Endothelial cell of umbilical vein (primary cell): ENCODE results near the gene KAT6B. TPM values are rescaled to one million over a fixed set of nuclear protein-coding genes. Genes with fewer than 3 reads are reported as not detected.

ENCODE experiments used
- BruUV-seq: library from RNA; stranded (reverse); fragments of 400-500 nt; replicated peaks from 2 replicates; lab custom pipeline; 2021; lab: Mats Ljungman, UMichigan
- CTCF ChIA-PET: fragments of 300-600, 350-600 bp; sonication (Branson Sonifier 250); formaldehyde crosslinking; loops from one replicate; lab custom pipeline; 2021; ENCODE audit warnings: antibody characterized with exemption, inconsistent platforms; lab: Charles Lee
- POLR2A ChIA-PET: fragments of 300-600, 350-600 bp; sonication (Branson Sonifier 250); formaldehyde crosslinking; loops from one replicate; lab custom pipeline; 2021; ENCODE audit warnings: antibody characterized with exemption, inconsistent platforms; lab: Charles Lee
- DNase-seq: peaks from one replicate; pipeline ENCODE4 v3.0.0-alpha.2; 2011; ENCODE audit warnings: low read depth, low spot score
- FAIRE-seq: peaks from 2 replicates; lab custom pipeline; 2011; peaks lifted over from hg19 to GRCh38; lab: Jason Lieb, UNC
- H2AFZ ChIP-seq: 2 replicates; pipeline ENCODE4 v1.6.0; 2012; ENCODE audit warnings: low read depth, low read length, control low read depth, inconsistent platforms
- H3K27ac ChIP-seq: 2 replicates; pipeline ENCODE4 v1.5.1; 2011; ENCODE audit warnings: low read depth, mild to moderate bottlenecking, control low read depth, low read length, moderate library complexity; ENCODE audit not compliant: insufficient read depth
- H3K27me3 ChIP-seq, 2 experiments: 2 replicates each; pipeline versions ENCODE4 v1.6.0 to v1.6.1; 2011; ENCODE audit warnings: low read length in 2 of 2, mixed read lengths in 1 of 2; ENCODE audit not compliant: control insufficient read depth in 2 of 2, insufficient read depth in 2 of 2
- H3K36me3 ChIP-seq, 2 experiments: 2 replicates in 1 of 2; 3 replicates in 1 of 2; pipeline ENCODE4 v1.5.1; 2011; ENCODE audit warnings: low read length in 2 of 2, mild to moderate bottlenecking in 1 of 2, moderate library complexity in 1 of 2; ENCODE audit not compliant: control insufficient read depth in 2 of 2, insufficient read depth in 2 of 2; ENCODE audit errors: extremely low read depth in 1 of 2
- H3K4me1 ChIP-seq: 3 replicates; pipeline ENCODE4 v1.5.1; 2011; ENCODE audit warnings: mild to moderate bottlenecking, low read length; ENCODE audit not compliant: control insufficient read depth, insufficient read depth; ENCODE audit errors: extremely low read depth
- H3K4me2 ChIP-seq: 2 replicates; pipeline ENCODE4 v1.6.1; 2011; ENCODE audit warnings: low read length, control low read depth, mixed read lengths; ENCODE audit not compliant: insufficient read depth
- H3K4me3 ChIP-seq, 3 experiments: fragments of 200-600 bp in 1 of 3; sonication (generic), shearing (Covaris generic) in 1 of 3; replicated peaks in 1 of 3; 2 replicates each; pipeline ENCODE4 v1.5.1; 2011 to 2016; ENCODE audit warnings: control low read depth in 3 of 3, low read length in 3 of 3, mild to moderate bottlenecking in 2 of 3, inconsistent platforms in 1 of 3, low read depth in 1 of 3, moderate library complexity in 1 of 3; ENCODE audit not compliant: insufficient read depth in 1 of 3
- H3K79me2 ChIP-seq: 2 replicates; pipeline ENCODE4 v1.6.0; 2012; ENCODE audit warnings: low read length, inconsistent platforms; ENCODE audit not compliant: control insufficient read depth, insufficient read depth
- H3K9ac ChIP-seq: replicated peaks from 2 replicates; pipeline ENCODE3; 2011; ENCODE audit warnings: low read length, control low read depth; ENCODE audit not compliant: insufficient read depth; ENCODE audit errors: extremely low read depth
- H3K9me1 ChIP-seq: replicated peaks from 3 replicates; pipeline ENCODE4 v1.6.0; 2011; ENCODE audit warnings: mild to moderate bottlenecking, low read length; ENCODE audit not compliant: control insufficient read depth, insufficient read depth; ENCODE audit errors: extremely low read depth
- H3K9me3 ChIP-seq: replicated peaks from 2 replicates; pipeline ENCODE4 v1.5.1; 2012; ENCODE audit warnings: low read length, inconsistent platforms; ENCODE audit not compliant: control insufficient read depth, insufficient read depth
- H4K20me1 ChIP-seq: replicated peaks from 2 replicates; pipeline ENCODE3; 2011; ENCODE audit warnings: mild to moderate bottlenecking, low read length; ENCODE audit not compliant: control insufficient read depth, insufficient read depth; ENCODE audit errors: extremely low read depth
- EZH2 ChIP-seq: IDR thresholded peaks from 2 replicates; pipeline ENCODE4 v1.6.1; 2012; ENCODE audit warnings: borderline replicate concordance, low read depth, mild to moderate bottlenecking, moderate library complexity, low read length, inconsistent platforms; ENCODE audit not compliant: severe bottlenecking
- FOS ChIP-seq: IDR thresholded peaks from 2 replicates; pipeline ENCODE4 v1.6.1; 2011; ENCODE audit warnings: mild to moderate bottlenecking, low read length, moderate library complexity, borderline replicate concordance; ENCODE audit not compliant: insufficient read depth
- MAX ChIP-seq: IDR thresholded peaks from 2 replicates; pipeline ENCODE4 v1.6.1; 2011; ENCODE audit not compliant: insufficient read depth, insufficient read length
- MYC ChIP-seq: IDR thresholded peaks from one replicate; pipeline ENCODE4 v1.6.1; 2011; ENCODE audit warnings: mild to moderate bottlenecking, low read depth, low read length
- POLR2A ChIP-seq: IDR thresholded peaks from 2 replicates; pipeline ENCODE4 v1.6.1; 2012; ENCODE audit warnings: low read depth, mild to moderate bottlenecking, control low read depth, low read length
- POLR2AphosphoS5 ChIP-seq: IDR thresholded peaks from 2 replicates; pipeline ENCODE4 v1.6.1; 2012; ENCODE audit warnings: low read depth, mild to moderate bottlenecking, control low read depth, low read length, moderate library complexity; ENCODE audit not compliant: insufficient read depth
- dilution Hi-C: fragments of 300-500 bp; cut with MboI; formaldehyde crosslinking; loops from one replicate; pipeline ENCODE4 v1.15.0; 2019; ENCODE audit warnings: low sequenced_read_pairs; ENCODE audit not compliant: extremely low pct_ligation_motif_present
- intact Hi-C: fragments of 100-400 bp; cut with micrococcal nuclease; formaldehyde crosslinking; loops from one replicate; pipeline ENCODE4 v1.10.0; 2022
- polyA plus RNA-seq, 4 experiments: library from polyadenylated mRNA; depleted of rRNA in 3 of 4; stranded (reverse) in 3 of 4; unstranded in 1 of 4; fragments of >200 nt; gene quantifications; 2 replicates each; pipeline versions ENCODE4 v1.2.1 to v1.2.3, GENCODE V29; 2011 to 2012; ENCODE audit warnings: missing spikeins in 1 of 4
- total RNA-seq: library from RNA; stranded (reverse); gene quantifications from 2 replicates; pipeline ENCODE4 v1.2.3, GENCODE V29; 2021
- TF ChIP-seq, protein P1 (sequence below), 2 donors: IDR thresholded peaks; 1 replicate in 1 of 2; 2 replicates in 1 of 2; pipeline ENCODE4 v1.5.1; 2011; ENCODE audit warnings: low read length in 2 of 2, mild to moderate bottlenecking in 2 of 2, moderate library complexity in 2 of 2, control low read depth in 1 of 2, inconsistent platforms in 1 of 2, low read depth in 1 of 2; ENCODE audit not compliant: insufficient read depth in 1 of 2; ENCODE audit errors: extremely low read depth in 1 of 2

KAT6B gene
- total and polyA plus RNA-seq, 2 donors (not counting 3 experiments of a cell fraction or from before 2014, with no cell fraction given): 4.5 to 17.0 TPM

- no peak overlapping the region for H3K4me3 ChIP-seq
- H2AFZ ChIP-seq: no peak overlapping the region
- ChIA-PET CTCF (no interaction called here), POLR2A (no interaction called here)
- no peak for DNase-seq
- dilution Hi-C loops (no loop called here), intact Hi-C loops (no loop called here)
- no peaks in the 10 kb centered on the region for H3K79me2 ChIP-seq
- TF ChIP-seq POLR2A (no peak), MAX (no peak), FOS (no peak), EZH2 (no peak), POLR2AphosphoS5 (no peak), MYC (no peak)
- TF ChIP-seq, protein P1, sequence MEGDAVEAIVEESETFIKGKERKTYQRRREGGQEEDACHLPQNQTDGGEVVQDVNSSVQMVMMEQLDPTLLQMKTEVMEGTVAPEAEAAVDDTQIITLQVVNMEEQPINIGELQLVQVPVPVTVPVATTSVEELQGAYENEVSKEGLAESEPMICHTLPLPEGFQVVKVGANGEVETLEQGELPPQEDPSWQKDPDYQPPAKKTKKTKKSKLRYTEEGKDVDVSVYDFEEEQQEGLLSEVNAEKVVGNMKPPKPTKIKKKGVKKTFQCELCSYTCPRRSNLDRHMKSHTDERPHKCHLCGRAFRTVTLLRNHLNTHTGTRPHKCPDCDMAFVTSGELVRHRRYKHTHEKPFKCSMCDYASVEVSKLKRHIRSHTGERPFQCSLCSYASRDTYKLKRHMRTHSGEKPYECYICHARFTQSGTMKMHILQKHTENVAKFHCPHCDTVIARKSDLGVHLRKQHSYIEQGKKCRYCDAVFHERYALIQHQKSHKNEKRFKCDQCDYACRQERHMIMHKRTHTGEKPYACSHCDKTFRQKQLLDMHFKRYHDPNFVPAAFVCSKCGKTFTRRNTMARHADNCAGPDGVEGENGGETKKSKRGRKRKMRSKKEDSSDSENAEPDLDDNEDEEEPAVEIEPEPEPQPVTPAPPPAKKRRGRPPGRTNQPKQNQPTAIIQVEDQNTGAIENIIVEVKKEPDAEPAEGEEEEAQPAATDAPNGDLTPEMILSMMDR (IDR thresholded peaks at IDR 0.05; ENCODE audit: extremely low read depth in 1 of 2, insufficient read depth in 1 of 2, low read depth in 1 of 2, low read length in 2 of 2): no peak
- H3K27ac ChIP-seq: no peak overlapping the region
- no peaks in the 10 kb centered on the region for H3K9me3 ChIP-seq
- peaks cover 2% of the 10 kb centered on the region for H4K20me1 ChIP-seq
- H3K9ac ChIP-seq: no peak overlapping the region
- no TSS peak for BruUV-seq
- no peaks in the 10 kb centered on the region for H3K36me3 ChIP-seq
- no peaks in the 10 kb centered on the region for H3K27me3 ChIP-seq
- no peaks in the 10 kb centered on the region for H3K9me1 ChIP-seq
- no peak for FAIRE-seq
- H3K4me2 ChIP-seq: no peak overlapping the region
- H3K4me1 ChIP-seq: no peaks in the 10 kb centered on the region
Measured at GRCh38 chr10:74962517-74962916, 136.1 kb downstream of the KAT6B start.
